Erythroblast (primary cell): ENCODE measurements around the gene TUFM.
"Not testable (repeated sequence)": the region's sequence is repeated elsewhere in the genome, so short reads cannot be mapped to it uniquely, and the experiment has no call there.

Source experiments
- DNase-seq, 2 experiments: peaks; one replicate each; lab custom pipeline; 2025; lab: John Stamatoyannopoulos, UW
- GATA1 ChIP-seq: IDR thresholded peaks from 2 replicates; pipeline ENCODE4 v1.6.1; 2011; ENCODE audit warnings: low read depth, mild to moderate bottlenecking, control low read depth, low read length, moderate library complexity
- POLR2A ChIP-seq: IDR thresholded peaks from 2 replicates; pipeline ENCODE4 v1.6.1; 2011; ENCODE audit warnings: mild to moderate bottlenecking, low read length

TUFM gene

GRCh38 chr16:28879261-28879840, 33.2 kb upstream of the TUFM start:
- TF ChIP-seq POLR2A: no peak
- DNase-seq: peak in 1 of 2 experiments; percentile 37

- DNase-seq: no peak
- TF ChIP-seq POLR2A (no peak), GATA1 (no peak)
These were observed 32.2 kb upstream of the TUFM start, which contains the start of gene ATP2A1 for GRCh38 chr16:28878083-28878926. Gene ATP2A1 (plus strand): TSS chr16:28878488. CDS start chr16:28878672, 184 bp downstream.

DNA sequence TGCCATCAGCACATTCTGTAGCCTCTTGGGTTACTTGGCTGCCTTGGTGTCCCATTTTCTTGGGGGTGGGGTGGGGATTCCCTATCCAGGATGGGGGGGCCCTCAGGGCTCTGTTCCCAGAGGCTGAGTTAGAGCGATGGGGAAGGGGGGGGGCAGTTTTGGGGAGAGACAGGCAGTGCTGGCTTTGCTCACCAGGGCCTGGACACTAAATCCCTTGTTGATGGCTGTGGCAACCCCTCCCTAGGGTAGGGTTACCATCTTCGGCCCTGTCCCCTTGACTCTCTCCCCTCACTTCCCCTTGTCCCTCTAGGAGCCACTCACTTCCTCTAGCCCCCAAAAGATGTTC, 31.5 kb upstream of the TUFM start:
- TF ChIP-seq POLR2A: no peak
- no peak for TF ChIP-seq GATA1
- no peak for DNase-seq

DNA sequence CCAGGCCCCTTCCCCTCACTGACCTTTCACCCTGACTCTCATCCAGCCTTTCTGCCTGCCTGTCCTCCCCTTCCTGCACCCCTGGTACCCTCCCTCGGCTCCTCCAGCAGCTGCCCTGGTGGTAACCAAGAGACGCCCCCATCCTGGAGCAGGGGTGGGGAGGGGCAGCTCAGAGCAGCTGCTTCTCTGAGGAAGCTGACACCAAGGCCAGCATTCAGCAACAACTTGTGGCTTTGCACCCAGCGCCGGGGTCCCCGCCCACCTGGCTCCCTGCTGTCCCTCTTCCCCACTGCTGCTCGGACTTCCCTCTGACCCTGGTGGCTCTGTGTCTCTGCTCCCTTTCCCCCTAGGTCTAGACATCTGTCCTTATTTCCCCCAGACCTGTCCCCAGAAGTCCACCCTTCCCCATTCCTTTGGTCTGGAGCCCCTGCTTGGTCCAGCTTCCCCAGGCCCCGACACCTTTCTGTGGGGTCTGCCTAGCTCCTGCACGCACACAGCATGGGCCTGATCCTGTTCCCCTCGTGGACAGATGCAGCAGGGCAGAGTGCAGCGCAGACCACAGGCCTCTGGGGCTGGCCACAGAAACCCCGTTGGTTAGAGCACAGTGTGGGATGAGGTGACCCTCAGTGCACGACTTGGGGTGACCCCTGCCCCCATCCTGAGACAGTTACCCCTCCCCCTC, 31.0 kb upstream of the TUFM start:
- TF ChIP-seq POLR2A (no peak), GATA1 (no peak)
- DNase-seq: no peak

GRCh38 chr16:28876019-28876659, 30.0 kb upstream of the TUFM start:
- DNase-seq: no peak
- TF ChIP-seq GATA1: no peak
- TF ChIP-seq POLR2A: no peak

DNA sequence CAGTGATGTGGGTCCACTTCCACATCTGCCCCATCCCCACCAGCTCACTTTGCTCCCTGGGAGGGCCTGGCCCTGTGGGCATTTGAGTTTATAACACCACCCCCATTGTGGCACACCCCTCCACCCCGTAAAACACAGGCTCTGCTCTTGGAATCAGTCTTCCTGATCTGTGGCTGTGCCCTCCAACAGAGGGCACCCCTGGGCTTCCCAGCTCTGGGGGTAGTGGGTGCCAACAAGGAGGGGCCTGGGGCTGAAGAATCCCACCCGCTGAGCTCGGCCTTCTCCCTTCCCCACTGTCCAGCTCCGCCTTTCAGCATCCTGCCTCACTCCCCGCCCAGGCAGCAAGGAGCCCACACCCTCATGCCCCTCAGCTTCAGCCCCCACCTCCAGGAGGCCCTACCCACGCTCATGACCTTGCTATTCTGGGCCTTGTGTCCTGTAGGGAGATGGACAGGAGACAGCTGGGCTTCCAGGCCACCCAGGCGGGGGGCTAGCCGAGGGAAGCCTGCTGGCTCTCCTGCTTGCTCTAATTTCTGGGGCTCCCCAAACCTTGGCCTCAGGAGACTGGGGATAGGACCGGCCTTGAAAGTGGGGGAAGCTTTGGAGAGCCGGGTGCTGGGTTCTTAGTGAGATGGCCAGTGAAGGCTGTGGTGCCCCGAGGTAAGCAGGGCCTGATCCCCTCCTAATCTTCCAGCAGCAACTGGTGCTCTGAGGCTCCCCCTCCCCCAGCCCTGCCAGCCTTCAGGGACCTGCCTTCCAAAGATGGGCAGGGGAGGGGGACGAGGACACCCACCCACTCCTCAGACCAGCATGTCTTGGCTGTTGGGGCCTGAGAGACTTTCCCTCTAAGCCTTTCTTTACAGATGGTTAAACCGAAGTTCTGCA, 29.2 kb upstream of the TUFM start:
- no peak for DNase-seq

GRCh38 chr16:28874406-28874805, 28.3 kb upstream of the TUFM start:
- DNase-seq: no peak
- no peak for TF ChIP-seq POLR2A
- TF ChIP-seq GATA1: no peak

More for the DNA sequence above, 29.2 kb upstream of the TUFM start:
- TF ChIP-seq GATA1 (no peak), POLR2A (no peak)

DNA sequence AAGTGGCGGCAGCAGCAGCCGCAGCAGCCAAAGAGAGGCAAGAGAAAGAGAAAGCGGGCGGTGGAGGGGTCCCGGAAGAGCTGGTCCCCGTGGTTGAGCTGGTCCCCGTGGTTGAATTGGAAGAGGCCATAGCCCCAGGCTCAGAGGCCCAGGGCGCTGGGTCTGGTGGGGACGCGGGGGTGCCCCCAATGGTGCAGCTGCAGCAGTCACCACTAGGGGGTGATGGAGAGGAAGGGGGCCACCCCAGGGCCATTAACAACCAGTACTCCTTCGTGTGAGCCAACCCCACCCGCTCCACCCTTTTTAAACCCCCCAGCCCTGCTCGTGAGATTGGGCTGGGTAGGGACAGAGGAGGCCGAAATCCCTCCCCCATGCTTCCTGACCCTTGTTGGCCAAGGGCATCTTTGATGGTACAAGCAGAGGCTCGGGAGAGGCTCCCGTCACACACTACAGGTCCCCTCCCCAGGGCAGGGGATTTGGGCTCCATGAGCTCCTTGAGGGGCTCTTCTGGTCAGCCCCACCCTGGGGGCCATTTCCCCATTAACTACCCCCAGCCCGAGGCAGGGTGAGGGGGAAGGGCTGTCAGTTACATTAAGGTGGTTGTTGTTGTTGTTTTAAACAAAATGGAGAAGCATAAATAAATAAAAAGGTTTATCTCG, 27.5 kb upstream of the TUFM start:
- DNase-seq: peak; percentile 57 to 70
- no peak for TF ChIP-seq POLR2A
- no peak for TF ChIP-seq GATA1

DNA sequence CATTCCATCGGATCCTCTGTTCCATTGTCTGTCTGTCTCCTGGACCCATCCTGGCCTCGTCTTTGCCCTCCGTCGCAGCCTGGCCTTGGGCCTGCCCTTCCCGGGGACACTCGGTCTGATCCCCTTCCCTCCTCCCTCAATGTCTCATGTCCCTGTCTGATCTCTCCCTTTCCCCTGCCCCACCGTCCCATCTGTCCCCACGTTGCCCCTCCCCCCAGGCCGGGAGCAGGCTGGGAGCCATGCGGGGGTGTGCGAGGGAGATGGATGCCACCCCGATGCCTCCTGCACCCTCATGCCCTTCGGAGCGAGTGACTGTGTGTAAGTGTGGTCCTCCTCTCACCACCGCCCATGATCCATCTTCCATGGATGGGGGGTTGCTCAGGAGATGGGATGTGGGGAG, 26.8 kb upstream of the TUFM start:
- no peak for DNase-seq
- TF ChIP-seq POLR2A (no peak), GATA1 (no peak)

DNA sequence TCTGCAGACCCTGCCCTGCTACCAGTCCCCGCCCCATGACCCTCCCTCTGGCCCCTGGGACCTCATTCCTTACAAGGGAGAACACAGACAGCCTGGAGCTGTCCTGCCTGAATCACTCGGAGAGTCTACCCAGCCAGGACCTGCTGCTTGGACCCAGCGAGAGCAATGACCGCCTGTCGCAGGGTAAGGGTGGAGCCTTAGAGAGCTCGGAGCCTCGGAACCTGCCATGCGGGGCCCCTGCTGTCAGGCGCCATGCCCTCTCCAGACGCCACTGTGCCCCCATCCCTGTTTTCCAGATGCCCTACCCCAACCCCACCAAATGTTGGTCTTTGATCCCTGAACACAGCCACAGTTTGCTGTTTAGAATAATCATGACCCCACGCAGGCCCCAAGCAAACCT, 23.1 kb upstream of the TUFM start:
- DNase-seq: no peak
- TF ChIP-seq GATA1 (no peak), POLR2A (no peak)

DNA sequence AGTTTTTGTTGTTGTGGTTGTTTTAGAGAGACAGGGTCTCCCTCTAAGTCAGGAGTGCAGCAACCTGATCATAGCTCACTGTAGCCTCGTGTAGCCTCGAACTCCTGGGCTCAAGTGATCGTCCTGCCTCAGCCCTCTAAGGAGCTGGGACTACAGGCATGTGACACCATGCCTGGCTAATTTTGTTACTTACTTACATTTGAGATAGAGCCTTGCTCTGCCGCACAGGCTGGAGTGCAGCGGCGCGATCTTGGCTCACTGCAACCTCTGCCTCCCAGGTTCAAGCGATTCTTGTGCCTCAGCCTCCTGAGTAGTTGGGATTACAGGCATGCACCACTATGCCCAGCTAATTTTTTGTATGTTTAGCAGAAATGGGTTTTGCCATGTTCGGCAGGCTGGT, 21.5 kb upstream of the TUFM start:
- DNase-seq: not testable (repeated sequence)

- no peak for TF ChIP-seq GATA1
- TF ChIP-seq POLR2A: no peak
- no peak for DNase-seq
These were observed 21.1 kb upstream of the TUFM start for GRCh38 chr16:28867241-28867640.

GRCh38 chr16:28866454-28866804, 20.3 kb upstream of the TUFM start:
- no peak for TF ChIP-seq POLR2A
- no peak for TF ChIP-seq GATA1

More at GRCh38 chr16:28866454-28866804, 20.3 kb upstream of the TUFM start:
- no peak for DNase-seq
